GM23248 (cell line): ENCODE measurements around the gene DIP2C.

Experiments
- EZH2 ChIP-seq: fragments of 200-600 bp; sonication (generic); IDR thresholded peaks from 2 replicates; pipeline ENCODE4 v1.6.1; 2018; ENCODE audit warnings: antibody characterized with exemption, mild to moderate bottlenecking; ENCODE audit not compliant: insufficient read depth, poor library complexity, severe bottlenecking
- EZH2phosphoT487 ChIP-seq: fragments of 200-600 bp; sonication (generic); IDR thresholded peaks from 2 replicates; pipeline ENCODE4 v1.6.1; 2018; ENCODE audit warnings: antibody characterized with exemption, moderate library complexity, mild to moderate bottlenecking, low read depth; ENCODE audit not compliant: insufficient read depth

DNA sequence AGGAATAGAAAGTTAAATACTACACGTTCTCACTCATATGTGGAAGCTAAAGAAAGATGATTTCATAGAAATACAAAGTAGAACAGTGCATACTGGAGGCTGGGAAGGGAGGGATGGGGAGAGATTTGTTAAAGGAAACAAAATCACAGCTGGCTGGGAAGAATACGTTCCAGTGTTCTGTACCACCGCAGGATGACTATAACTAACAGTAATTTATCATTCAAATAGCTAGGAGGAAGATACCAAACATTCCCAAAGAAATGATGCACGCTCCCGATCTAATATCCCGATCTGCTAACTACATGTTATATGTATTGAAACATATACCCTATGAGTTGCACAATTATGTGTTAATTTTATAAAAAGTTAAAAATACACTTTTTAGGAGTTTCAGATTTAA, 391.9 kb downstream of the DIP2C start:
- TF ChIP-seq EZH2phosphoT487 (no peak), EZH2 (no peak)
